Measurements from ENCODE around the gene KLHL2. TPM values are rescaled to one million over a fixed set of nuclear protein-coding genes. Genes with fewer than 3 reads are reported as not detected.
A peak's percentile ranks its signal among the peaks of the same experiment; 100 is the strongest.

KLHL2 gene
- total RNA-seq, 4 donors from 2014 or later: 12.5 to 16.4 (median 14.1) TPM

DNA sequence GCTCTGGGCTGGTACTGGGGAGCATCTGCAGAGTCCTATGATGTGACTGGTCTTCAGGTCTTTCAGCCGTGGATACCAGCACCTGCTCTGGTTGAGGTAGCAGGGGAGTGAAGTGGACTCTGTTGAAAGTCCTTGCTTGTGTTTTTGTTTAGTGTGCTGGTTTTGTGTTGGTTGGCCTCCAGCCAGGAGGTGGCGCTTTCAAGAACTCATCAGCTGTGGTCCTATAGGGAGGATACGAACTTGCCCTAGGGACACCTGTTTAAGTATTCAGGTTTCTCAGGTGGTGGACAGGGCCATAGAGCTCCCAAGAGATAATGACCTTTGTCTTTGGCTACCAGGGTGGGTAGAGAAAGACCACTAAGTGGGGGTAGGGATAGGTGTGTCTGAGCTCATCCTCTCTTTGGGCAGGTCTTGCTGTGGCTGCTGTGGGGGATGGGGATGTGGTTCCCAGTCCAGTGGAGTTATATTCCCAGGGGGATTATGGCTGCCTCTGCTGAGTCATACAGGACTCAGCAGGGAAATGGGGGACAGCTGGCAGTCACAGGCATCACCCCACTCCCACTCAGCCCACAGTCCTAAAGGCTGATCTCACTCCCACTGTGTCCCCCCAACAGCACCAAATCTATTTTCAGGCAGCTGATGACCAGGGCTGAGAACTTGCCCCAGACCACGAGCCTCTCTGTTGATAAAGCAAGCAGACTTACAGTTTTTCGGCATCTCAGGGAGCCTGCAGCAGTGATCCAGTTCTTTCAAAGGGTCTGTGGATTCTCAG, 144.2 kb downstream of the KLHL2 start:
- Histone ChIP-seq H3K36me3 (no peaks in the 10 kb centered on the region), H3K4me3 (no peak overlapping the region), H3K27ac (no peak overlapping the region), H3K27me3 (no peaks in the 10 kb centered on the region), H3K9me3 (no peaks in the 10 kb centered on the region), H3K4me1 (no peaks in the 10 kb centered on the region)
- 77% methylated on average over 4 of the region's 5 CpGs for WGBS
- DNase-seq (ENCODE audit: low spot score in 2 of 2): no peak
- no peak for TF ChIP-seq EP300 (IDR thresholded peaks at IDR 0.05)

DNA sequence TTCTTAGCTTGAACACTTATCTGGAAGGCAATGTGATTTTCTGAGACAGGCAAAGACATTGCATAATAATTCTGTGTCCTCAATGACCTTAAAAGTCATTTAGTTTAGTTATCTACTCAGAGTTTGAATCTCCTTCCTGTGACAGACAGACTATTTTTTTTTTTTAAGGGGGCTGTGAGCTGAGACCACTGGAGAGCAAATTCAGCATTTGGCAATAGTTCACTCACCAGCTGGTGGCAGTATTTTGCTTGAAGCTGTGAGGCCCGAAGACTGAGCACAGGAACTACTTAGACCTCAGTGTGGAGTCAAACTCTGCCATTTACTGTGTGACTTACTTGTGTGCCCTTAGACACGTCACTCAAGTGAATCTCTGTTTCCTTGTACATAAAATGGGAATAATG, 148.5 kb downstream of the KLHL2 start:
- WGBS: 25% methylated on average over 2 of the region's 2 CpGs
- Histone ChIP-seq H3K27ac (no peak overlapping the region), H3K4me3 (no peak overlapping the region), H3K27me3 (no peaks in the 10 kb centered on the region), H3K4me1 (peaks cover 12% of the 10 kb centered on the region), H3K36me3 (no peaks in the 10 kb centered on the region), H3K9me3 (no peaks in the 10 kb centered on the region)
- no peak for DNase-seq (ENCODE audit: low spot score in 2 of 2)
- TF ChIP-seq POLR2A (IDR thresholded peaks at IDR 0.05) (no peak), POLR2AphosphoS5 (IDR thresholded peaks at IDR 0.05) (no peak), EP300 (IDR thresholded peaks at IDR 0.05) (no peak)
- TF ChIP-seq, protein P1, sequence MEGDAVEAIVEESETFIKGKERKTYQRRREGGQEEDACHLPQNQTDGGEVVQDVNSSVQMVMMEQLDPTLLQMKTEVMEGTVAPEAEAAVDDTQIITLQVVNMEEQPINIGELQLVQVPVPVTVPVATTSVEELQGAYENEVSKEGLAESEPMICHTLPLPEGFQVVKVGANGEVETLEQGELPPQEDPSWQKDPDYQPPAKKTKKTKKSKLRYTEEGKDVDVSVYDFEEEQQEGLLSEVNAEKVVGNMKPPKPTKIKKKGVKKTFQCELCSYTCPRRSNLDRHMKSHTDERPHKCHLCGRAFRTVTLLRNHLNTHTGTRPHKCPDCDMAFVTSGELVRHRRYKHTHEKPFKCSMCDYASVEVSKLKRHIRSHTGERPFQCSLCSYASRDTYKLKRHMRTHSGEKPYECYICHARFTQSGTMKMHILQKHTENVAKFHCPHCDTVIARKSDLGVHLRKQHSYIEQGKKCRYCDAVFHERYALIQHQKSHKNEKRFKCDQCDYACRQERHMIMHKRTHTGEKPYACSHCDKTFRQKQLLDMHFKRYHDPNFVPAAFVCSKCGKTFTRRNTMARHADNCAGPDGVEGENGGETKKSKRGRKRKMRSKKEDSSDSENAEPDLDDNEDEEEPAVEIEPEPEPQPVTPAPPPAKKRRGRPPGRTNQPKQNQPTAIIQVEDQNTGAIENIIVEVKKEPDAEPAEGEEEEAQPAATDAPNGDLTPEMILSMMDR (IDR thresholded peaks at IDR 0.05): no peak

DNA sequence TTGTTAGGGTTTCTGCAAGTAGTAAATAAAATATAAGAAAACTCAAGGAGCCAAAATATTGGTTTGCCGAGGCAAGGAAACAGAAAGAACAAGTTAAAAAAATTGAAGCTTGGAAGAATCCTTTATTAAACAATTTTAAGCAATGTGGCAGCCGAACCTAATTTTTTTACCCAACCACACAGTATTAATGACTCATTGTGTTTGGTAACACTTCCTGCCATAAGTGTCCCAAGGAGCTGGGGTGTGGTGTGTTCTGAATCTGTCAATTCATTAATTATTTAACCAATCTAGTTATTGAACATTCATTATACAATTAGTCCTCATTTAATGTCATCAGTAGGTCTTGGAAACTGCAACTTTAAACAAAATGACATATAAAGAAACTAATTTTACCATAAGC, 152.1 kb downstream of the KLHL2 start:
- no peaks in the 10 kb centered on the region for H3K27me3 ChIP-seq
- no peaks in the 10 kb centered on the region for H3K36me3 ChIP-seq
- H3K27ac ChIP-seq: peak overlapping the region; percentile 34
- 45% methylated on average over 2 of the region's 2 CpGs for WGBS
- TF ChIP-seq EP300 (IDR thresholded peaks at IDR 0.05) (no peak), POLR2AphosphoS5 (IDR thresholded peaks at IDR 0.05) (no peak), POLR2A (IDR thresholded peaks at IDR 0.05) (no peak)
- TF ChIP-seq, protein P1 (IDR thresholded peaks at IDR 0.05): no peak
- no peak for DNase-seq (ENCODE audit: low spot score in 2 of 2)
- no peaks in the 10 kb centered on the region for H3K9me3 ChIP-seq
- peaks cover 12% of the 10 kb centered on the region for H3K4me1 ChIP-seq
- no peak overlapping the region for H3K4me3 ChIP-seq

DNA sequence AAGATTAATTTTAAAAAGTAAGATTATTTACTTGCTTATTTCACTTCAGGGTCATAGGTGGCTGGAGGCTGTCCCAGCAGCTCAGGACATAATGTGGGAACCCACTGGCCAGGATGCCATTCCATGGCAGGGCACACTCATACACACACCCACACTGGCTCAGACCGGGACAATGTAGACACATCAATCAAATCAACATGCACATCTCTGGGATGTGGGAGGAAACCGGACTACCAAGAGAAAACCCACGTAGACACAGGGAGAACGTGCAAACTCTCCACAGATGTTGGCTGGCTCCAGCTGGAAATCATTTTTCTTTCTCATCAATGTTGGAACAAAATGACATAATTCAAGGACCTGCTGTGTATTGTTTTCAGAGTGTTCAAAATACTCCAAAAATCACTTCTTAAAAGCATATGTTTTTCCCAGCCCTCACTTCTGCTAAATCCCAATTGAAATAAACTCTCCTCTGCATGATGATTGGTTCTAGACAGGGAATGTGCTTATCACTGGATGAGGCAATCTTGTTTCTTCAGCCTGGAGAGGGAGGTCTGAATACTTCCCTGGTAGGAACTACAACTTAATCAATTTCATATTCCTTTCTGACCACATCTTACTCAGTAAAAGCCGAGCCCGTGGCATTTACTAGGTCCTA, 152.8 kb downstream of the KLHL2 start:
- Histone ChIP-seq H3K27me3 (no peaks in the 10 kb centered on the region), H3K9me3 (no peaks in the 10 kb centered on the region), H3K36me3 (no peaks in the 10 kb centered on the region), H3K27ac (peak overlapping the region; percentile 34), H3K4me3 (no peak overlapping the region), H3K4me1 (peaks cover 12% of the 10 kb centered on the region)
- no peak for DNase-seq (ENCODE audit: low spot score in 2 of 2)
- TF ChIP-seq POLR2A (IDR thresholded peaks at IDR 0.05) (no peak), POLR2AphosphoS5 (IDR thresholded peaks at IDR 0.05) (no peak), EP300 (IDR thresholded peaks at IDR 0.05) (no peak)
- TF ChIP-seq, protein P1 (IDR thresholded peaks at IDR 0.05): no peak
- 60% methylated on average over 6 of the region's 6 CpGs for WGBS

DNA sequence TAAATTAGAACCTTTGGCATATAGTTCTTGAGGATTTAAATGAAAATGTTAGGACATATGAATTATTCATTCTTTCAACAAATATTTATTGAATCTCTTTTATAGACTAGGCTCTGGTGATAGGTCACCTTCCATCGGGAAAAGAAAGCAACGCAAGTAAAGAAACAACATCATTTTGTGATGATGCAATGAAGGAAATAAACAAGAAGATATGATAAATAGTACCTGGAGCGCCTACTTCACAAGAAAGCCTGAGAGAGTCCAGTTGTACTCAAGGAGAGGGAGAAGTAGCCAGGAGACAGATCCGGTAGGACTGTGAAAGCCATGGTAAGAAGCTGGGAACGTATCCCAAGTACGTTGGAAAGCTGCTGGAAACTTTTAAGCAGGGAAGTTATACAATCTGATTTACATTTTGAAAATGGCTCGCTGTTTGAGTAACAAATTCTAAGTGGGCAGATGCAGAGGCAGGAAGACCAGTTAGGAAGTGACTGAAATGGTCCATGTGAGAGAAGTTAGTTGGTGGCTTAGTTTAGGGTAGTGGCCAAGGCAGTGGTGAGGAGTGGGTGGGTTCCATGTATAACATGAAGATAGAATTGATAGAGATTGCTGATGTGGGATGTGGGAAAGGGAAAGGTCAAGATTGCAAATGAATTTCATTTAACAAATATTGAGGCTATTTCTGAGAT, 153.8 kb downstream of the KLHL2 start:
- Histone ChIP-seq H3K4me1 (peaks cover 12% of the 10 kb centered on the region), H3K4me3 (no peak overlapping the region), H3K27ac (no peak overlapping the region), H3K27me3 (no peaks in the 10 kb centered on the region), H3K9me3 (no peaks in the 10 kb centered on the region), H3K36me3 (no peaks in the 10 kb centered on the region)
- TF ChIP-seq POLR2A (IDR thresholded peaks at IDR 0.05): no peak
- TF ChIP-seq POLR2AphosphoS5 (IDR thresholded peaks at IDR 0.05): no peak
- TF ChIP-seq, protein P1 (IDR thresholded peaks at IDR 0.05): no peak
- TF ChIP-seq EP300 (IDR thresholded peaks at IDR 0.05): no peak
- DNase-seq (ENCODE audit: low spot score in 2 of 2): no peak
- 72% methylated on average over 7 of the region's 7 CpGs for WGBS
